22Rv1 (cell line): ENCODE measurements around the gene LGALS9C.
"Not testable (repeated sequence)": the region's sequence is repeated elsewhere in the genome, so short reads cannot be mapped to it uniquely, and the experiment has no call there.

Experiments
- H3K27ac ChIP-seq: fragments of 450-650 bp; 2 replicates; pipeline ENCODE4 v1.5.1; 2017

Gene LGALS9C

DNA sequence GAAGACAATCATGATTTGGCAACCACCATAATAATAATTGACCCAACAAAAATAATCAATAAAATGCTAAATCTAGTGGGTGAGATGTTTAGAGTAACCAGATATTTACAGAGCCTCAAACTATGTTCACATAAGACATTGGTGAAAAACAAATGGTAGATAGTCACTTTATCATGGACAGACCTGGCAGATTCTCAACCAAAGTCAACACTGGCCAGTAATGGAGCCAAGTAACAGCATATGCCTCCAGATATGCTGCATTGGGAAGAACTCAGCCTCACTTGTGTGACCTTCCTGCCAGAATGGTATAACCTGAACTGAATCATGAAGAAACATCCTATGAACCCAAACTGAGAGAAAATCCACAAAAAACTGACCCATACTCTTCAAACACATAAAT, 53.8 kb downstream of the LGALS9C start:
- H3K27ac ChIP-seq: not testable (repeated sequence)

DNA sequence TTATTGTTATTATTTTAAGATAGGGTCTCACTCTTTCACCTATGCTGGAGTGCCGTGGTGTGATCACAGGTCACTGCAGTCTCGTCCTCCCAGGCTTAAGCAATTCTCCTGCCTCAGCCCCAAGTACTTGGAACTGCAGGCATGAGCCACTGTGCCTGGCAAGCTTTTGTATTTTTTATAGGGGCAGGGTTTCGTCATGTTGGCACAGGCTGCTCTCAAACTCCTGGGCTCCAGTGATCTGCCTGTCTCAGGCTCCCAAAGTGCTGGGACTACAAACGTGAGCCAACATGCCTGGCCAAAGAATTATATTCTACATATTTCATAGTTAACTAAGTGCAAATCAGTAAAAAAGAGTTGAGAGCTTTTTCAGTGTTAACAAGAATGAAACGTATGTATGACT, 65.6 kb downstream of the LGALS9C start:
- H3K27ac ChIP-seq: not testable (repeated sequence)

DNA sequence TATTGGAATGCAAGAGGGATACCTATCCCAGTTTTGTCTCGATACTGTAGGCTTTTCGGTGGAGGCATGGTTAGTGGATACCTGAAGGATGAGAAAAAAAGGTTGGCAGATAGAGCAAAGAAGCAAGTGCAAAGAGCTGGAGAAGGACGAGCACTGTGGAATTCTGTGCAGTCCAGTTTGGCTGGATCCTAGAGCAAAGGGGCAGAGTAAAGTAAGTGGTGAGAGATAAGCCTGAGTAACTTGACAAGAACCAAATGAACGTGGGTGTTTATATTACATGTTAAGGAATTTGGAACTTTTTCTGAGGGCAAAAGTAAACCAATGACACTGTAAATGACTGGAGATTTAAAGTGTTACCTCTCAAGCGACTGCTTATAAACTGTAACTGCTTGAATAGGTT, 66.3 kb downstream of the LGALS9C start:
- not testable (repeated sequence) for H3K27ac ChIP-seq
